Osteoblast (primary cell): ENCODE measurements around the gene HCCS. TPM values are rescaled to one million over a fixed set of nuclear protein-coding genes. Genes with fewer than 3 reads are reported as not detected.

Source experiments
- DNase-seq: peaks from one replicate; pipeline ENCODE4 v3.0.0; 2011; ENCODE audit warnings: low spot score, mixed read lengths; ENCODE audit not compliant: insufficient read length; ENCODE audit errors: missing footprints
- H2AFZ ChIP-seq: 2 replicates; pipeline ENCODE4 v1.6.0; 2011; ENCODE audit warnings: mild to moderate bottlenecking, low read length
- H3K27ac ChIP-seq: 2 replicates; pipeline ENCODE4 v1.5.1; 2011; ENCODE audit warnings: mild to moderate bottlenecking, low read depth, low read length, moderate library complexity
- H3K27me3 ChIP-seq: 2 replicates; pipeline ENCODE4 v1.6.0; 2012; ENCODE audit warnings: mild to moderate bottlenecking, control low read depth, inconsistent platforms, low read length, moderate library complexity; ENCODE audit not compliant: insufficient read depth
- H3K36me3 ChIP-seq: 2 replicates; pipeline ENCODE4 v1.5.1; 2011; ENCODE audit warnings: mild to moderate bottlenecking, low read length, control low read depth, moderate library complexity; ENCODE audit not compliant: insufficient read depth
- H3K4me1 ChIP-seq: 2 replicates; pipeline ENCODE4 v1.5.1; 2011; ENCODE audit warnings: mild to moderate bottlenecking, low read length, control low read depth, moderate library complexity; ENCODE audit not compliant: insufficient read depth
- H3K4me2 ChIP-seq: 2 replicates; pipeline ENCODE4 v1.6.0; 2011; ENCODE audit warnings: mild to moderate bottlenecking, low read length; ENCODE audit not compliant: insufficient read depth
- H3K4me3 ChIP-seq: fragments of 200-600 bp; sonication (generic); 3 replicates; pipeline ENCODE4 v1.5.1; 2012; ENCODE audit warnings: mild to moderate bottlenecking, low read length, inconsistent platforms; ENCODE audit not compliant: insufficient read depth
- H3K79me2 ChIP-seq: 2 replicates; pipeline ENCODE4 v1.6.0; 2012; ENCODE audit warnings: mild to moderate bottlenecking, low read length, control low read depth, inconsistent platforms; ENCODE audit not compliant: insufficient read depth
- H3K9me3 ChIP-seq: 2 replicates; pipeline ENCODE4 v1.5.1; 2011; ENCODE audit warnings: low read depth, low read length, control low read depth
- H4K20me1 ChIP-seq: 2 replicates; pipeline ENCODE4 v1.6.0; 2012; ENCODE audit warnings: mild to moderate bottlenecking, low read length, control low read depth; ENCODE audit not compliant: insufficient read depth
- CTCF ChIP-seq: IDR thresholded peaks from 2 replicates; pipeline ENCODE4 v1.5.1; 2011; ENCODE audit warnings: mild to moderate bottlenecking, low read depth, low read length, moderate library complexity; ENCODE audit errors: extremely low read depth
- total RNA-seq: library from RNA; depleted of rRNA; stranded (reverse); fragments of >200 nt; gene quantifications from 2 replicates; pipeline ENCODE4 v1.2.3, GENCODE V29; 2012

Gene HCCS
- total RNA-seq = 16.5 and 17.7 TPM in 2 replicates

- no peaks in the 10 kb centered on the region for H3K27me3 ChIP-seq
- H3K4me1 ChIP-seq = peaks cover 13% of the 10 kb centered on the region
- TF ChIP-seq CTCF = no peak
- no peaks in the 10 kb centered on the region for H4K20me1 ChIP-seq
- H3K4me2 ChIP-seq = peak within 1 kb of the TSS; percentile 80
- DNase-seq = peak; percentile 82
- peaks cover 16% of the 10 kb centered on the region for H3K36me3 ChIP-seq
- H3K4me3 ChIP-seq = peak within 1 kb of the TSS; percentile 76
- peak within 1 kb of the TSS; percentile 62 for H2AFZ ChIP-seq
- H3K9me3 ChIP-seq = no peaks in the 10 kb centered on the region
- H3K27ac ChIP-seq = peak within 1 kb of the TSS; percentile 91
- H3K79me2 ChIP-seq = peaks cover 24% of the 10 kb centered on the region
Measured at GRCh38 chrX:11111037-11111851, at the start of gene HCCS. TSS of gene HCCS (plus strand) at chrX:11111332. CDS start at chrX:11112061, 729 bp downstream.

- peak overlapping the region; percentile 92 for H3K27ac ChIP-seq
- no peak for DNase-seq
Measured at GRCh38 chrX:11064276-11064675, 46.9 kb upstream of the HCCS start.

GRCh38 chrX:11064851-11065600, 46.1 kb upstream of the HCCS start:
- Histone ChIP-seq H4K20me1 (no peaks in the 10 kb centered on the region), H3K9me3 (no peaks in the 10 kb centered on the region), H2AFZ (peak overlapping the region; percentile 38), H3K4me1 (peaks cover 34% of the 10 kb centered on the region), H3K27ac (peak overlapping the region; percentile 92), H3K4me3 (peak overlapping the region; percentile 16), H3K27me3 (no peaks in the 10 kb centered on the region), H3K36me3 (no peaks in the 10 kb centered on the region), H3K4me2 (peak overlapping the region; percentile 69), H3K79me2 (no peaks in the 10 kb centered on the region)
- peak; percentile 58 for DNase-seq
- no peak for TF ChIP-seq CTCF

More at GRCh38 chrX:11064276-11064675, 46.9 kb upstream of the HCCS start:
- H2AFZ ChIP-seq = no peak overlapping the region
- peaks cover 34% of the 10 kb centered on the region for H3K4me1 ChIP-seq
- no peaks in the 10 kb centered on the region for H3K9me3 ChIP-seq
- no peak for TF ChIP-seq CTCF
- H3K4me2 ChIP-seq = peak overlapping the region; percentile 69
- no peak overlapping the region for H3K4me3 ChIP-seq
- no peaks in the 10 kb centered on the region for H3K27me3 ChIP-seq
- H3K79me2 ChIP-seq = no peaks in the 10 kb centered on the region
- H4K20me1 ChIP-seq = no peaks in the 10 kb centered on the region
- H3K36me3 ChIP-seq = no peaks in the 10 kb centered on the region

GRCh38 chrX:11066812-11067211, 44.3 kb upstream of the HCCS start:
- Histone ChIP-seq H3K79me2 (no peaks in the 10 kb centered on the region), H4K20me1 (no peaks in the 10 kb centered on the region), H3K4me1 (peaks cover 25% of the 10 kb centered on the region), H3K27ac (peak overlapping the region; percentile 6), H3K27me3 (no peaks in the 10 kb centered on the region), H2AFZ (no peak overlapping the region), H3K9me3 (no peaks in the 10 kb centered on the region), H3K4me2 (no peak overlapping the region), H3K36me3 (no peaks in the 10 kb centered on the region), H3K4me3 (no peak overlapping the region)
- TF ChIP-seq CTCF = no peak
- DNase-seq = no peak
